Measurements from ENCODE around the gene SPAG9. TPM values are rescaled to one million over a fixed set of nuclear protein-coding genes. Genes with fewer than 3 reads are reported as not detected.
A peak's percentile ranks its signal among the peaks of the same experiment; 100 is the strongest.

SPAG9 gene
- total and polyA plus RNA-seq, 2 donors from 2014 or later, result 15.4 to 93.3 TPM

DNA sequence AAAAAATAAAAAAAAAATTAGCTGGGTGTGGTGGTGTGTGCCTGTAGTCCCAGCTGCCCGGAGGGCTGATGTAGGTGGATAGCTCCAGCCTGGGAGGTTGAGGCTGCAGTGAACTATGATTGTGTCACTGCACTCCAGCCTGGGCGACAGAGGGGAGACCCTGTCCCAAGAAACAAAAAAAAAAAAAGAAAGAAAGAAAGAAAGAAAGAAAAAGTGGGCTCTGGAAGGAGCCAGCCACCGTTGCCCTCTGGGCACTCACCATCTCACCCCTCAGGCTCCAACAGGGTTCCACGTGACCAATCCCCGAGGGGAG is 167.2 kb downstream of the SPAG9 start:
- H3K4me3 ChIP-seq (ENCODE audit: low read length in 3 of 3), result no peak overlapping the region
- peak overlapping the region in 1 of 3 donors; percentile 58 for H3K9ac ChIP-seq (ENCODE audit: low read length in 3 of 3)
- H3K36me3 ChIP-seq (ENCODE audit: control insufficient read depth in 2 of 3, insufficient read depth in 3 of 3, low read length in 3 of 3), result no peaks in the 10 kb centered on the region
- no peaks in the 10 kb centered on the region for H3K9me3 ChIP-seq (ENCODE audit: control insufficient read depth in 2 of 3, insufficient read depth in 1 of 3, low read length in 3 of 3)
- H3K27me3 ChIP-seq (ENCODE audit: control insufficient read depth, insufficient read depth, low read length), result no peaks in the 10 kb centered on the region
- DNase-seq (no peak), FAIRE-seq (no peak)
- H3K4me1 ChIP-seq (ENCODE audit: control insufficient read depth in 2 of 3, insufficient read depth in 2 of 3, low read depth in 1 of 3, low read length in 3 of 3), result peaks cover 4 to 42% (median 40%) of the 10 kb centered on the region in 3 donors
- peak overlapping the region; percentile 48 to 67 for H3K27ac ChIP-seq (ENCODE audit: low read depth in 2 of 2, low read length in 2 of 2)
- TF ChIP-seq CTCF (IDR thresholded peaks at IDR 0.05; ENCODE audit: borderline replicate concordance, extremely low read depth, insufficient read depth), result no peak
- intact Hi-C loops (cut with DNase I), result loop anchor here (5.0 to 10.0 kb wide), 2 partner anchors 101 to 409 kb away; partner anchors contain the start of gene SPATA20

DNA sequence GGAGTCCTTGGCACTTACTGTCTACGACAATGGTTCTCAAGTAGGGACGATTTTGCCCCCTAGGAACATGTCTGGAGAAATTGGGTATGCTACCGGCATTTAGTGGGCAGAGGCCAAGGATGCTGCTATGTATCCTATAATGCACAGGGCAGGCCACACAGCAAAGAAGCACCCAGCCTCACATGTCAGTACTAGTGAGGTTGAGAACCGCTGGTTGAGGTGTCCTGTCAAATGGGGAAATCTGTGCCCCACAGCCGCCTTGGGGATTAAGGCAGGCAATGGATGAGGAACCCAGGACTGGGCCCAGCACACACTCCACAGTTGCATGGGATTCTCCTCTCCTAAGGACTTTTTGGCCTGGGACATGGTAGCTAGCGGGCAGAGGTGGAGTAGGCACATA is 167.8 kb downstream of the SPAG9 start:
- Histone ChIP-seq H3K27me3 (ENCODE audit: control insufficient read depth, insufficient read depth, low read length) (no peaks in the 10 kb centered on the region), H3K36me3 (ENCODE audit: control insufficient read depth in 2 of 3, insufficient read depth in 3 of 3, low read length in 3 of 3) (no peaks in the 10 kb centered on the region), H3K9ac (ENCODE audit: low read length in 3 of 3) (no peak overlapping the region), H3K27ac (ENCODE audit: low read depth in 2 of 2, low read length in 2 of 2) (no peak overlapping the region), H3K4me3 (ENCODE audit: low read length in 3 of 3) (no peak overlapping the region), H3K4me1 (ENCODE audit: control insufficient read depth in 2 of 3, insufficient read depth in 2 of 3, low read depth in 1 of 3, low read length in 3 of 3) (peaks cover 5 to 48% (median 46%) of the 10 kb centered on the region in 3 donors), H3K9me3 (ENCODE audit: control insufficient read depth in 2 of 3, insufficient read depth in 1 of 3, low read length in 3 of 3) (no peaks in the 10 kb centered on the region)
- DNase-seq, result no peak
- intact Hi-C loops (cut with DNase I), result loop anchor here (5.0 to 10.0 kb wide), 2 partner anchors 101 to 408 kb away; partner anchors contain the start of gene SPATA20
- no peak for FAIRE-seq
- no peak for TF ChIP-seq CTCF (IDR thresholded peaks at IDR 0.05; ENCODE audit: borderline replicate concordance, extremely low read depth, insufficient read depth)

- no peak overlapping the region for H3K9ac ChIP-seq (ENCODE audit: low read length in 3 of 3)
- no peak overlapping the region for H3K27ac ChIP-seq (ENCODE audit: low read depth in 2 of 2, low read length in 2 of 2)
- peaks cover 5 to 51% (median 47%) of the 10 kb centered on the region in 3 donors for H3K4me1 ChIP-seq (ENCODE audit: control insufficient read depth in 2 of 3, insufficient read depth in 2 of 3, low read depth in 1 of 3, low read length in 3 of 3)
- no peaks in the 10 kb centered on the region for H3K9me3 ChIP-seq (ENCODE audit: control insufficient read depth in 2 of 3, insufficient read depth in 1 of 3, low read length in 3 of 3)
- TF ChIP-seq CTCF (IDR thresholded peaks at IDR 0.05; ENCODE audit: borderline replicate concordance, extremely low read depth, insufficient read depth), result no peak
- H3K27me3 ChIP-seq (ENCODE audit: control insufficient read depth, insufficient read depth, low read length), result no peaks in the 10 kb centered on the region
- H3K36me3 ChIP-seq (ENCODE audit: control insufficient read depth in 2 of 3, insufficient read depth in 3 of 3, low read length in 3 of 3), result no peaks in the 10 kb centered on the region
- DNase-seq (no peak), FAIRE-seq (no peak)
- H3K4me3 ChIP-seq (ENCODE audit: low read length in 3 of 3), result no peak overlapping the region
- intact Hi-C loops (cut with DNase I), result loop anchor here (5.0 to 10.0 kb wide), 2 partner anchors 100 to 407 kb away; partner anchors contain the start of gene SPATA20
These were observed 168.7 kb downstream of the SPAG9 start for GRCh38 chr17:50952013-50952412.
